ENCODE measurements around the gene TSNAXIP1. TPM values are rescaled to one million over a fixed set of nuclear protein-coding genes. Genes with fewer than 3 reads are reported as not detected.

The TSNAXIP1 gene
- total and polyA plus RNA-seq, 2 donors (not counting 1 experiment from before 2014, with no cell fraction given), result 0.97 to 1.2 TPM

GRCh38 chr16:67864594-67864993 lies 57.9 kb downstream of the TSNAXIP1 start:
- Histone ChIP-seq H3K9me3 (ENCODE audit: control extremely low read depth in 1 of 3, control insufficient read depth in 2 of 3, insufficient read depth in 1 of 3, low read length in 2 of 3) (no peaks in the 10 kb centered on the region), H4K20me1 (ENCODE audit: control insufficient read depth, insufficient read depth, low read length, poor library complexity, severe bottlenecking) (peaks cover 29% of the 10 kb centered on the region), H3K79me2 (ENCODE audit: control insufficient read depth, insufficient read depth, low read length) (peaks cover 48% of the 10 kb centered on the region), H2AFZ (ENCODE audit: insufficient read depth, low read depth, low read length, poor library complexity, severe bottlenecking) (no peak overlapping the region), H3K27me3 (replicated peaks in 1 of 4; ENCODE audit: control extremely low read depth in 1 of 4, control insufficient read depth in 3 of 4, insufficient read depth in 4 of 4, low read length in 3 of 4) (no peaks in the 10 kb centered on the region), H3K27ac (ENCODE audit: low read length in 2 of 2) (no peak overlapping the region), H3K36me3 (replicated peaks in 1 of 2; ENCODE audit: control extremely low read depth in 1 of 2, control insufficient read depth in 1 of 2, extremely low read depth in 1 of 2, insufficient read depth in 2 of 2, low read length in 1 of 2) (peaks cover 0 to 38% of the 10 kb centered on the region in 2 experiments), H3K4me1 (ENCODE audit: control insufficient read depth in 2 of 2, insufficient read depth in 2 of 2, low read length in 2 of 2) (no peaks in the 10 kb centered on the region), H3K4me2 (replicated peaks; ENCODE audit: low read depth, low read length, poor library complexity, severe bottlenecking) (no peak overlapping the region), H3K9ac (ENCODE audit: low read length) (no peak overlapping the region), H3K4me3 (ENCODE audit: control extremely low read depth in 1 of 5, extremely low read depth in 1 of 5, insufficient read depth in 1 of 5, low read depth in 2 of 5, low read length in 4 of 5) (no peak overlapping the region)
- TF ChIP-seq CTCF (IDR thresholded peaks at IDR 0.05) (no peak), EZH2 (IDR thresholded peaks at IDR 0.05; ENCODE audit: borderline replicate concordance, insufficient read depth, low read depth, low read length, poor library complexity, severe bottlenecking) (no peak)
- intact Hi-C loops (cut with micrococcal nuclease), result loop anchor here (2.0 kb wide), 1 partner anchor 48 kb away; no protein-coding TSS in a partner anchor
- Mint-ChIP-seq H3K27ac (no peak overlapping the region), H3K27me3 (no peaks in the 10 kb centered on the region), H3K4me3 (no peak overlapping the region), H3K4me1 (peaks cover 7% of the 10 kb centered on the region), H3K9me3 (ENCODE audit: insufficient read depth) (no peaks in the 10 kb centered on the region)
- ChIA-PET CTCF (interaction anchor here (1.3 to 1.6 kb wide), 3 partner anchors 10 to 48 kb away, joined by 3 to 15 read pairs (median 3); no protein-coding TSS in a partner anchor), POLR2A (interaction anchor here (0.7 kb wide), 1 partner anchor 586 kb away, joined by 6 read pairs; no protein-coding TSS in a partner anchor)
- no CpG with 5 or more reads among the region's 2 CpGs for WGBS (ENCODE audit: insufficient coverage)
- ATAC-seq (ENCODE audit: low read depth), result no peak
- DNase-seq, result no peak

- H3K27ac Mint-ChIP-seq, result no peak overlapping the region
- H4K20me1 ChIP-seq (ENCODE audit: control insufficient read depth, insufficient read depth, low read length, poor library complexity, severe bottlenecking), result peaks cover 26% of the 10 kb centered on the region
- H3K9ac ChIP-seq (ENCODE audit: low read length), result no peak overlapping the region
- POLR2A ChIA-PET, result interaction anchor here (0.7 kb wide), 2 partner anchors 32 to 204 kb away, joined by 7 to 8 read pairs; no protein-coding TSS in a partner anchor
- H3K4me1 Mint-ChIP-seq, result peaks cover 7% of the 10 kb centered on the region
- H3K27me3 Mint-ChIP-seq, result no peaks in the 10 kb centered on the region
- no peak overlapping the region for H3K27ac ChIP-seq (ENCODE audit: low read length in 2 of 2)
- H3K27me3 ChIP-seq (replicated peaks in 1 of 4; ENCODE audit: control extremely low read depth in 1 of 4, control insufficient read depth in 3 of 4, insufficient read depth in 4 of 4, low read length in 3 of 4), result no peaks in the 10 kb centered on the region
- no peaks in the 10 kb centered on the region for H3K9me3 Mint-ChIP-seq (ENCODE audit: insufficient read depth)
- intact Hi-C loops (cut with micrococcal nuclease), result loop anchor here (2.0 kb wide), 1 partner anchor 49 kb away; no protein-coding TSS in a partner anchor
- H3K4me3 Mint-ChIP-seq, result no peak overlapping the region
- H3K79me2 ChIP-seq (ENCODE audit: control insufficient read depth, insufficient read depth, low read length), result peaks cover 41% of the 10 kb centered on the region
- no peak overlapping the region for H2AFZ ChIP-seq (ENCODE audit: insufficient read depth, low read depth, low read length, poor library complexity, severe bottlenecking)
- no peak overlapping the region for H3K4me3 ChIP-seq (ENCODE audit: control extremely low read depth in 1 of 5, extremely low read depth in 1 of 5, insufficient read depth in 1 of 5, low read depth in 2 of 5, low read length in 4 of 5)
- DNase-seq (no peak), ATAC-seq (ENCODE audit: low read depth) (peak; percentile 33)
- H3K9me3 ChIP-seq (ENCODE audit: control extremely low read depth in 1 of 3, control insufficient read depth in 2 of 3, insufficient read depth in 1 of 3, low read length in 2 of 3), result no peaks in the 10 kb centered on the region
- no peak overlapping the region for H3K4me2 ChIP-seq (replicated peaks; ENCODE audit: low read depth, low read length, poor library complexity, severe bottlenecking)
- WGBS (ENCODE audit: insufficient coverage), result 96% methylated on average over 2 of the region's 2 CpGs
- TF ChIP-seq CTCF (IDR thresholded peaks at IDR 0.05), result no peak
- no peak for TF ChIP-seq EZH2 (IDR thresholded peaks at IDR 0.05; ENCODE audit: borderline replicate concordance, insufficient read depth, low read depth, low read length, poor library complexity, severe bottlenecking)
- H3K36me3 ChIP-seq (replicated peaks in 1 of 2; ENCODE audit: control extremely low read depth in 1 of 2, control insufficient read depth in 1 of 2, extremely low read depth in 1 of 2, insufficient read depth in 2 of 2, low read length in 1 of 2), result peaks cover 0 to 44% of the 10 kb centered on the region in 2 experiments
- H3K4me1 ChIP-seq (ENCODE audit: control insufficient read depth in 2 of 2, insufficient read depth in 2 of 2, low read length in 2 of 2), result no peaks in the 10 kb centered on the region
- CTCF ChIA-PET, result interaction anchor here (0.6 to 1.6 kb wide), 11 partner anchors 9 to 578 kb away, joined by 3 to 15 read pairs (median 3); partner anchors contain the start of gene ATP6V0D1
Measured at GRCh38 chr16:67865318-67865717, 58.6 kb downstream of the TSNAXIP1 start.

All from B cell (primary cell).